Activated CD8-positive, alpha-beta memory T cell treated with anti-CD3 and anti-CD28 coated beads for 4 hours (primary cell): ENCODE results near the gene CACNA1S.
A peak's percentile ranks its signal among the peaks of the same experiment; 100 is the strongest.

Source experiments
- DNase-seq, 2 donors: peaks; one replicate each; pipeline ENCODE4 v3.0.0-alpha.2; 2020; ENCODE audit warnings: low read depth in 2 of 2

The CACNA1S gene

GRCh38 chr1:201116091-201116490 lies 3.9 kb upstream of the CACNA1S start:
- DNase-seq: no peak

GRCh38 chr1:201115390-201115937 lies 3.2 kb upstream of the CACNA1S start:
- DNase-seq: no peak

GRCh38 chr1:201114245-201115131 lies 2.3 kb upstream of the CACNA1S start:
- peak; percentile 47 to 51 for DNase-seq

- no peak for DNase-seq
These were observed 1.4 kb upstream of the CACNA1S start for GRCh38 chr1:201113451-201114244.

GRCh38 chr1:201112926-201113325 lies 700 bp upstream of the CACNA1S start:
- no peak for DNase-seq

GRCh38 chr1:201111672-201112071 lies 554 bp downstream of the CACNA1S start:
- DNase-seq: no peak

- no peak for DNase-seq
These were observed 1.1 kb downstream of the CACNA1S start for GRCh38 chr1:201111156-201111555.

GRCh38 chr1:201110616-201111015 lies 1.6 kb downstream of the CACNA1S start:
- DNase-seq: no peak

GRCh38 chr1:201110138-201110537 lies 2.1 kb downstream of the CACNA1S start:
- DNase-seq: no peak

- no peak for DNase-seq
These were observed 2.6 kb downstream of the CACNA1S start for GRCh38 chr1:201109651-201110050.

- no peak for DNase-seq
These were observed 3.6 kb downstream of the CACNA1S start for GRCh38 chr1:201108614-201109013.

- no peak for DNase-seq
These were observed 6.5 kb downstream of the CACNA1S start for GRCh38 chr1:201105688-201106087.

- DNase-seq: no peak
These were observed 8.1 kb downstream of the CACNA1S start for GRCh38 chr1:201104141-201104540.

- DNase-seq: no peak
These were observed 8.6 kb downstream of the CACNA1S start for GRCh38 chr1:201103666-201104065.

GRCh38 chr1:201100169-201100930 lies 11.9 kb downstream of the CACNA1S start:
- no peak for DNase-seq

GRCh38 chr1:201098992-201099677 lies 13.1 kb downstream of the CACNA1S start:
- no peak for DNase-seq

- DNase-seq: no peak
These were observed 15.0 kb downstream of the CACNA1S start for GRCh38 chr1:201096977-201097856.

GRCh38 chr1:201096041-201096461 lies 16.2 kb downstream of the CACNA1S start:
- no peak for DNase-seq

- DNase-seq: no peak
These were observed 16.6 kb downstream of the CACNA1S start for GRCh38 chr1:201095581-201095980.

- no peak for DNase-seq
These were observed 17.4 kb downstream of the CACNA1S start for GRCh38 chr1:201094832-201095231.
